Smooth muscle cell (in vitro differentiated cells): ENCODE data around the gene RBM25. TPM values are rescaled to one million over a fixed set of nuclear protein-coding genes. Genes with fewer than 3 reads are reported as not detected.

Experiments used
- DNase-seq: peaks from one replicate; lab custom pipeline; 2025; ENCODE audit not compliant: unreplicated experiment; lab: John Stamatoyannopoulos, UW
- H2AFZ ChIP-seq: fragments of 200-600 bp; sonication (generic); 2 replicates; pipeline ENCODE4 v1.6.0; 2016; ENCODE audit warnings: antibody characterized with exemption, low read depth, mild to moderate bottlenecking
- H3F3A ChIP-seq: fragments of 200-600 bp; sonication (generic); 2 replicates; pipeline ENCODE4 v1.6.0; 2017; ENCODE audit warnings: antibody characterized with exemption, low read depth
- H3K27ac ChIP-seq: fragments of 200-600 bp; sonication (generic); 2 replicates; pipeline ENCODE4 v1.5.1; 2016; ENCODE audit warnings: low read depth, mild to moderate bottlenecking
- H3K27me3 ChIP-seq: fragments of 200-600 bp; sonication (generic); 2 replicates; pipeline ENCODE4 v1.6.1; 2016; ENCODE audit warnings: low read depth, mild to moderate bottlenecking
- H3K36me3 ChIP-seq: fragments of 200-600 bp; sonication (generic); 2 replicates; pipeline ENCODE4 v1.5.1; 2016; ENCODE audit warnings: low read depth
- H3K4me1 ChIP-seq: fragments of 200-600 bp; sonication (generic); 2 replicates; pipeline ENCODE4 v1.5.1; 2016; ENCODE audit warnings: low read depth
- H3K4me2 ChIP-seq: fragments of 200-600 bp; sonication (generic); 2 replicates; pipeline ENCODE4 v1.6.0; 2016; ENCODE audit warnings: mild to moderate bottlenecking
- H3K4me3 ChIP-seq: fragments of 200-600 bp; sonication (generic); 2 replicates; pipeline ENCODE4 v1.5.1; 2016; ENCODE audit warnings: mild to moderate bottlenecking
- H3K79me2 ChIP-seq: fragments of 200-600 bp; sonication (generic); 2 replicates; pipeline ENCODE4 v1.6.0; 2016; ENCODE audit warnings: low read depth, mild to moderate bottlenecking
- H3K9ac ChIP-seq: fragments of 200-600 bp; sonication (generic); 2 replicates; pipeline ENCODE4 v1.6.0; 2016; ENCODE audit warnings: low read depth
- H3K9me3 ChIP-seq: fragments of 200-600 bp; sonication (generic); replicated peaks from 2 replicates; pipeline ENCODE4 v1.5.1; 2016; ENCODE audit warnings: low read depth
- H4K20me1 ChIP-seq: fragments of 200-600 bp; sonication (generic); 2 replicates; pipeline ENCODE4 v1.6.0; 2016; ENCODE audit warnings: low read depth
- WGBS: methylation state at CpG from one replicate; pipeline ENCODE4 v1.1.7; 2016; ENCODE audit warnings: low lambda C conversion rate; 5-methylcytosine and 5-hydroxymethylcytosine counted together
- polyA plus RNA-seq: library from polyadenylated mRNA; unstranded; fragments of >200 nt; fragmentation: Nextera tagmentation; extraction: Ambion mirVana; gene quantifications from 2 replicates; pipeline ENCODE4 v1.2.1, GENCODE V29; 2016
- total RNA-seq: library from RNA; depleted of rRNA; stranded (reverse); fragments of >200 nt; gene quantifications from 2 replicates; pipeline ENCODE4 v1.2.3, GENCODE V29; 2014
- TF ChIP-seq, protein P1 (sequence below): fragments of 200-600 bp; sonication (generic); IDR thresholded peaks from 2 replicates; pipeline ENCODE4 v1.5.1; 2017; ENCODE audit warnings: borderline replicate concordance, mild to moderate bottlenecking, antibody characterized with exemption; ENCODE audit not compliant: insufficient read depth, poor library complexity, severe bottlenecking

The RBM25 gene
- total and polyA plus RNA-seq, 2 experiments from 2014 or later = 42.0 to 76.0 TPM

DNA sequence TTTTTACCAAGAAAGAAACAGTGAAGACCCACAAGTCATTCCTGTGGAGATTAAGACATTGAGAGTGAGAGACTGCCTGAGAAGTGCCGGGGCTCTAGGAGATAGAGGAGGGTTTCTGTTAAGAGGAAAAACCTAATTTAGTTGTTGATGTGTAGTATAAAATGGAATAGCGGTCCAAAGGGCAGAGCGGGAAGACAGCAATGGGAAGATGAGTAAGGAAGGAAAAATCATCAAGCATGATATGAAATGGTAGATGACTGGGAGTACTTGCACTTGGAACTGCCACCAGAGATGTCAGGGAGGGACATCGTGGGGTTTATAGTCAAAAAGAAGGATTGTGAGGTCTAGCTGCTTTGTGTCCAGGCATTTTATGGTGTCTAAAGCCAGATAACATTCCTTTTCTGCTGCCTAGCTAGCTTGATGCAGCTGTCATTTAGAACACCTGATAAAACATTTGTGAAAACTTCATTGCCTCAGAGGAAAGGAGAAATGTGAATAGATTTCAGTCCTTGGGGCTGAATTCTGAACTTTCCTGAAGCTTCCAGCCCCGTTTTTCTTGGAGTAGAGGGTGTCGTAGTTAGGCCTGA lies 57.8 kb downstream of the RBM25 start:
- no peaks in the 10 kb centered on the region for H3K9me3 ChIP-seq
- no peak overlapping the region for H3K4me2 ChIP-seq
- H3F3A ChIP-seq = no peaks in the 10 kb centered on the region
- peaks cover 29% of the 10 kb centered on the region for H4K20me1 ChIP-seq
- peaks cover 49% of the 10 kb centered on the region for H3K36me3 ChIP-seq
- no peak overlapping the region for H3K27ac ChIP-seq
- WGBS = 95% methylated on average over 6 of the region's 6 CpGs
- H3K79me2 ChIP-seq = peaks cover 16% of the 10 kb centered on the region
- no peaks in the 10 kb centered on the region for H3K4me1 ChIP-seq
- no peak for DNase-seq
- H3K27me3 ChIP-seq = no peaks in the 10 kb centered on the region
- TF ChIP-seq, protein P1, sequence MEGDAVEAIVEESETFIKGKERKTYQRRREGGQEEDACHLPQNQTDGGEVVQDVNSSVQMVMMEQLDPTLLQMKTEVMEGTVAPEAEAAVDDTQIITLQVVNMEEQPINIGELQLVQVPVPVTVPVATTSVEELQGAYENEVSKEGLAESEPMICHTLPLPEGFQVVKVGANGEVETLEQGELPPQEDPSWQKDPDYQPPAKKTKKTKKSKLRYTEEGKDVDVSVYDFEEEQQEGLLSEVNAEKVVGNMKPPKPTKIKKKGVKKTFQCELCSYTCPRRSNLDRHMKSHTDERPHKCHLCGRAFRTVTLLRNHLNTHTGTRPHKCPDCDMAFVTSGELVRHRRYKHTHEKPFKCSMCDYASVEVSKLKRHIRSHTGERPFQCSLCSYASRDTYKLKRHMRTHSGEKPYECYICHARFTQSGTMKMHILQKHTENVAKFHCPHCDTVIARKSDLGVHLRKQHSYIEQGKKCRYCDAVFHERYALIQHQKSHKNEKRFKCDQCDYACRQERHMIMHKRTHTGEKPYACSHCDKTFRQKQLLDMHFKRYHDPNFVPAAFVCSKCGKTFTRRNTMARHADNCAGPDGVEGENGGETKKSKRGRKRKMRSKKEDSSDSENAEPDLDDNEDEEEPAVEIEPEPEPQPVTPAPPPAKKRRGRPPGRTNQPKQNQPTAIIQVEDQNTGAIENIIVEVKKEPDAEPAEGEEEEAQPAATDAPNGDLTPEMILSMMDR = no peak
- H2AFZ ChIP-seq = no peak overlapping the region
- H3K4me3 ChIP-seq = no peak overlapping the region
- no peak overlapping the region for H3K9ac ChIP-seq

DNA sequence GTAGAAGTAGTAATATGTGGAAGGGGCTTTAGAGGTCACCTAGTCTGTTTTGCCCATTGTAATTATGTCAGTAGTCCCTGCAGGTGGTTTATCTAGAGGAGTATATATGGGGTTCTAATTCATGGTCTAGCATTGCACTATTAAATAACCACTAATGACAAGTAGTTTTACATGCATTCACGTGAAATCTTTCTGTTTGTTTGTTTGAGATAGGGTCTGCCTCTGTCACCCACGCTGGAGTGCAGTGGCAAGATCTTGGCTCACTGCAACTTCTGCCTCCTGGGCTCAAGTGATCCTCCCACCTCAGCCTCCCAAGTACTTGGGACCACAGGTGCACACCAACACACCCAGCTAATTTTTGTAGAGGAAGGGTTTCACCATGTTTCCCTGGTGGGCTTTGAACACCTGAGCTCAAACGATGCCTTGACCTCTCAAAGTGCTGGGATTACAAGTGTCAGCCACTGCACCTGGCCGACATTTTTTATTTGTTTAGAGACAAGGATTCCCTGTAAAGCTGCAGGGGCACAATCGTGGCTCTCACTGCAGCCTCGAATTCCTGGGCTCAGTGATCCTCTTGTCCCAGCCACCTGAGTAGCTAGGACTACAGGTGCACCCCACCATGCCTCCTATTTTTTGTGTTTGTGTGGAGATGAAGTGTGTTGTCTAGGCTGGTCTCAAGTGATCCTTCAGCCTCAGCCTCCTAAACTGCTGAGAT lies 66.0 kb downstream of the RBM25 start:
- Histone ChIP-seq H3K27ac (no peak overlapping the region), H3K9me3 (no peaks in the 10 kb centered on the region), H3K27me3 (no peaks in the 10 kb centered on the region), H3K36me3 (peaks cover 17% of the 10 kb centered on the region), H2AFZ (no peak overlapping the region), H3F3A (peaks cover 9% of the 10 kb centered on the region), H3K9ac (no peak overlapping the region), H3K79me2 (no peaks in the 10 kb centered on the region), H4K20me1 (no peaks in the 10 kb centered on the region), H3K4me2 (no peak overlapping the region), H3K4me3 (no peak overlapping the region), H3K4me1 (peaks cover 7% of the 10 kb centered on the region)
- DNase-seq = no peak
- WGBS = 85% methylated on average over 6 of the region's 6 CpGs
- TF ChIP-seq, protein P1 = no peak

DNA sequence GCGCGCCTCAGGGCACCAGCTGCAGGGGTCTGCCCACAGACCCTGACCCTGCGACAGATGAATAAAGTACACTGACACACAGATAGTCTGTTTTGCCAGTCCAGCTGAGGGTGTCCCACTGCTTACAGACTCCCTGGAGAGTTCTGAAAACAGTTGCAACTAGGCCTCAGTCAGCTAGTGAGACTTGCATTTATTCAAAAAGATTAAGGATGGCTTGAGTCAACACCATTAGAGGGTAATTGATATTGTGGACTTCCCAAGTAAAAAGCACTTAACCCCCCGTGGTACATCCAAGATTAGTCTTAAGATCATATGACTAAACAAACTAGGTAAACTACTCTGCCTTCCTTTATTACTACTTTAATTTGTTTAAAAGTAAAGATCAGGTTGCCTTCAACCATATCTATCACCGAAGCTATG lies 66.8 kb downstream of the RBM25 start:
- H3K79me2 ChIP-seq = no peaks in the 10 kb centered on the region
- peaks cover 9% of the 10 kb centered on the region for H3F3A ChIP-seq
- no peaks in the 10 kb centered on the region for H3K9me3 ChIP-seq
- peaks cover 7% of the 10 kb centered on the region for H3K4me1 ChIP-seq
- H3K4me2 ChIP-seq = no peak overlapping the region
- H3K27ac ChIP-seq = no peak overlapping the region
- TF ChIP-seq, protein P1 = no peak
- H3K36me3 ChIP-seq = peaks cover 8% of the 10 kb centered on the region
- no peak for DNase-seq
- H2AFZ ChIP-seq = no peak overlapping the region
- no peak overlapping the region for H3K4me3 ChIP-seq
- H4K20me1 ChIP-seq = no peaks in the 10 kb centered on the region
- H3K27me3 ChIP-seq = no peaks in the 10 kb centered on the region
- 74% methylated on average over 5 of the region's 5 CpGs for WGBS
- H3K9ac ChIP-seq = no peak overlapping the region
